Liver (tissue), 9 donors: ENCODE data around the gene NCAPG2. TPM values are rescaled to one million over a fixed set of nuclear protein-coding genes. Genes with fewer than 3 reads are reported as not detected.
A peak's percentile ranks its signal among the peaks of the same experiment; 100 is the strongest.

Experiments
- DNase-seq: peaks from one replicate; pipeline ENCODE4 v3.0.0-alpha.2; 2017; ENCODE audit warnings: low spot score
- H3K27ac ChIP-seq, 2 donors: one replicate each; pipeline ENCODE4 v1.7.0; 2013; ENCODE audit warnings: inconsistent platforms in 2 of 2, low read length in 2 of 2, control low read depth in 1 of 2, low read depth in 1 of 2, mild to moderate bottlenecking in 1 of 2
- H3K27me3 ChIP-seq, 4 donors: one replicate each; pipeline versions ENCODE4 v1.6.1 to v1.7.0; 2013; ENCODE audit warnings: low read length in 3 of 4, inconsistent platforms in 1 of 4, mild to moderate bottlenecking in 1 of 4, moderate library complexity in 1 of 4; ENCODE audit not compliant: control insufficient read depth in 4 of 4, insufficient read depth in 4 of 4
- H3K36me3 ChIP-seq, 4 donors: one replicate each; pipeline versions ENCODE4 v1.6.1 to v1.7.0; 2013; ENCODE audit warnings: low read length in 3 of 4, mild to moderate bottlenecking in 3 of 4, low read depth in 1 of 4, moderate library complexity in 1 of 4; ENCODE audit not compliant: control insufficient read depth in 4 of 4, insufficient read depth in 3 of 4
- H3K4me1 ChIP-seq, 4 donors: one replicate each; pipeline versions ENCODE4 v1.6.1 to v1.7.0; 2013; ENCODE audit warnings: low read length in 3 of 4, mild to moderate bottlenecking in 3 of 4, moderate library complexity in 1 of 4; ENCODE audit not compliant: control insufficient read depth in 4 of 4, insufficient read depth in 4 of 4
- H3K4me3 ChIP-seq, 3 donors: one replicate each; pipeline versions ENCODE4 v1.6.1 to v1.7.0; 2013; ENCODE audit warnings: low read length in 3 of 3, control low read depth in 1 of 3, low read depth in 1 of 3, mild to moderate bottlenecking in 1 of 3
- H3K9ac ChIP-seq, 2 donors: one replicate each; pipeline ENCODE4 v1.7.0; 2013; ENCODE audit warnings: low read length in 2 of 2, mild to moderate bottlenecking in 2 of 2, moderate library complexity in 2 of 2, control low read depth in 1 of 2, low read depth in 1 of 2
- H3K9me3 ChIP-seq, 4 donors: one replicate each; pipeline versions ENCODE4 v1.6.1 to v1.7.0; 2013; ENCODE audit warnings: low read length in 3 of 4; ENCODE audit not compliant: control insufficient read depth in 4 of 4
- ATF3 ChIP-seq: IDR thresholded peaks from 2 replicates; pipeline ENCODE4 v1.6.1; 2016; ENCODE audit warnings: antibody characterized with exemption
- CTCF ChIP-seq: fragments of 150-350 bp; IDR thresholded peaks from 2 replicates; pipeline ENCODE4 v1.5.1; 2017; ENCODE audit warnings: improper control_type of control experiment, low read depth, low read length; ENCODE audit not compliant: missing input control
- EGR1 ChIP-seq, 2 donors: IDR thresholded peaks; 2 replicates each; pipeline ENCODE4 v1.6.1; 2016 to 2018; ENCODE audit warnings: antibody characterized with exemption in 2 of 2, low read depth in 2 of 2
- FOXA1 ChIP-seq: IDR thresholded peaks from 2 replicates; pipeline ENCODE4 v1.6.1; 2016; ENCODE audit warnings: antibody characterized with exemption
- FOXA2 ChIP-seq: IDR thresholded peaks from 2 replicates; pipeline ENCODE4 v1.6.1; 2016; ENCODE audit warnings: antibody characterized with exemption
- GABPA ChIP-seq, 2 donors: IDR thresholded peaks in 1 of 2; conservative IDR thresholded peaks in 1 of 2; 2 replicates each; pipeline ENCODE4 v1.6.1; 2016; ENCODE audit warnings: antibody characterized with exemption in 2 of 2, mild to moderate bottlenecking in 1 of 2, moderate library complexity in 1 of 2
- HNF4A ChIP-seq, 2 donors: conservative IDR thresholded peaks; 2 replicates each; pipeline ENCODE4 v1.6.1; 2016; ENCODE audit warnings: antibody characterized with exemption in 2 of 2, mild to moderate bottlenecking in 2 of 2
- HNF4G ChIP-seq: IDR thresholded peaks from 2 replicates; pipeline ENCODE4 v1.6.1; 2016; ENCODE audit warnings: antibody characterized with exemption
- JUND ChIP-seq, 2 donors: IDR thresholded peaks; 2 replicates each; pipeline ENCODE4 v1.6.1; 2016; ENCODE audit warnings: antibody characterized with exemption in 2 of 2
- MAX ChIP-seq: IDR thresholded peaks from 2 replicates; pipeline ENCODE4 v1.6.1; 2016; ENCODE audit warnings: antibody characterized with exemption
- NR2F2 ChIP-seq: IDR thresholded peaks from 2 replicates; pipeline ENCODE4 v1.6.1; 2016; ENCODE audit warnings: antibody characterized with exemption
- RAD21 ChIP-seq, 2 donors: IDR thresholded peaks; 2 replicates each; pipeline ENCODE4 v1.6.1; 2016; ENCODE audit warnings: antibody characterized with exemption in 2 of 2, mild to moderate bottlenecking in 2 of 2
- REST ChIP-seq: IDR thresholded peaks from 2 replicates; pipeline ENCODE4 v1.6.1; 2016; ENCODE audit warnings: antibody characterized with exemption, mild to moderate bottlenecking
- RXRA ChIP-seq, 2 donors: IDR thresholded peaks; 2 replicates each; pipeline ENCODE4 v1.6.1; 2017 to 2018; ENCODE audit warnings: antibody characterized with exemption in 2 of 2, mild to moderate bottlenecking in 1 of 2
- SP1 ChIP-seq: IDR thresholded peaks from 2 replicates; pipeline ENCODE4 v1.6.1; 2018; ENCODE audit warnings: antibody characterized with exemption, mild to moderate bottlenecking
- TAF1 ChIP-seq: conservative IDR thresholded peaks from 2 replicates; pipeline ENCODE4 v1.6.1; 2016; ENCODE audit warnings: antibody characterized with exemption, mild to moderate bottlenecking
- YY1 ChIP-seq: IDR thresholded peaks from 2 replicates; pipeline ENCODE4 v1.6.1; 2016; ENCODE audit warnings: antibody characterized with exemption, mild to moderate bottlenecking
- ZBTB33 ChIP-seq: IDR thresholded peaks from 2 replicates; pipeline ENCODE4 v1.6.1; 2016; ENCODE audit warnings: antibody characterized with exemption
- WGBS: extraction: QIAGEN DNeasy Blood & Tissue Kit; methylation state at CpG from one replicate; pipeline ENCODE4 v1.1.7; 2013; 5-methylcytosine and 5-hydroxymethylcytosine counted together
- polyA plus RNA-seq, 2 donors: library from polyadenylated mRNA; stranded (reverse) in 1 of 2; unstranded in 1 of 2; fragments of 200-250 nt in 1 of 2; fragments of >200 nt in 1 of 2; fragmentation: Nextera tagmentation in 1 of 2; extraction: Ambion mirVana in 1 of 2; gene quantifications; one replicate each; pipeline versions ENCODE4 v1.2.1 to v1.2.3, GENCODE V29; 2013 to 2015
- total RNA-seq, 2 donors: library from RNA; depleted of rRNA; stranded (reverse); fragments of >200 nt; gene quantifications; one replicate each; pipeline ENCODE4 v1.2.3, GENCODE V29; 2014
- donor health status: healthy.
- donor health status: healthy.
- donor health status: healthy.
- donor health status: healthy.
- donor health status: healthy.

The NCAPG2 gene
- total and polyA plus RNA-seq, 4 donors: 0.89 to 37.4 (median 3.7) TPM

- no peak for DNase-seq
- no peak overlapping the region for H3K27ac ChIP-seq
- 68% methylated on average over 16 of the region's 16 CpGs for WGBS
- peaks cover 0 to 9% (median 6%) of the 10 kb centered on the region in 4 donors for H3K4me1 ChIP-seq
- H3K9ac ChIP-seq: no peak overlapping the region
- H3K36me3 ChIP-seq: no peaks in the 10 kb centered on the region
- TF ChIP-seq YY1 (no peak), RAD21 (IDR thresholded peaks at IDR 0.05) (no peak)
- no peak overlapping the region for H3K4me3 ChIP-seq
- peaks cover 0 to 6% (median 2%) of the 10 kb centered on the region in 4 donors for H3K9me3 ChIP-seq
- H3K27me3 ChIP-seq: peaks cover 0 to 6% (median 3%) of the 10 kb centered on the region in 4 donors
Observed at GRCh38 chr7:158588878-158589442, 115.6 kb downstream of the NCAPG2 start.

GRCh38 chr7:158588085-158588877, 116.3 kb downstream of the NCAPG2 start:
- no peak for DNase-seq
- Histone ChIP-seq H3K9me3 (peaks cover 0 to 6% (median 2%) of the 10 kb centered on the region in 4 donors), H3K36me3 (no peaks in the 10 kb centered on the region), H3K9ac (no peak overlapping the region), H3K4me1 (peaks cover 0 to 9% (median 6%) of the 10 kb centered on the region in 4 donors), H3K27me3 (peaks cover 0 to 6% (median 3%) of the 10 kb centered on the region in 4 donors), H3K27ac (no peak overlapping the region), H3K4me3 (peak overlapping the region in 1 of 3 donors; percentile 47)
- 25% methylated on average over 63 of the region's 63 CpGs for WGBS
- no peak for TF ChIP-seq RXRA (IDR thresholded peaks at IDR 0.05)
- no peak for TF ChIP-seq GABPA (IDR thresholded peaks at IDR 0.05 in 1 of 2, conservative IDR thresholded peaks at IDR 0.05 in 1 of 2)
- TF ChIP-seq SP1: no peak
- no peak for TF ChIP-seq FOXA1
- TF ChIP-seq NR2F2: no peak
- TF ChIP-seq HNF4G: no peak
- TF ChIP-seq JUND (IDR thresholded peaks at IDR 0.05): no peak
- no peak for TF ChIP-seq ATF3
- no peak for TF ChIP-seq ZBTB33
- TF ChIP-seq TAF1: no peak
- no peak for TF ChIP-seq CTCF
- no peak for TF ChIP-seq RAD21 (IDR thresholded peaks at IDR 0.05)
- TF ChIP-seq EGR1 (IDR thresholded peaks at IDR 0.05; ENCODE audit: low read depth in 2 of 2): no peak
- TF ChIP-seq HNF4A (conservative IDR thresholded peaks at IDR 0.05): no peak
- no peak for TF ChIP-seq REST
- no peak for TF ChIP-seq MAX
- TF ChIP-seq FOXA2: no peak
- no peak for TF ChIP-seq YY1
